NCI-H524 treated with DMSO at 0.1 percent for 48 hours (cell line): ENCODE measurements around the gene COA1.
"Not testable (repeated sequence)": the region's sequence is repeated elsewhere in the genome, so short reads cannot be mapped to it uniquely, and the experiment has no call there.

Experiments
- DNase-seq: peaks from one replicate; lab custom pipeline; 2025; lab: John Stamatoyannopoulos, UW

Gene COA1

DNA sequence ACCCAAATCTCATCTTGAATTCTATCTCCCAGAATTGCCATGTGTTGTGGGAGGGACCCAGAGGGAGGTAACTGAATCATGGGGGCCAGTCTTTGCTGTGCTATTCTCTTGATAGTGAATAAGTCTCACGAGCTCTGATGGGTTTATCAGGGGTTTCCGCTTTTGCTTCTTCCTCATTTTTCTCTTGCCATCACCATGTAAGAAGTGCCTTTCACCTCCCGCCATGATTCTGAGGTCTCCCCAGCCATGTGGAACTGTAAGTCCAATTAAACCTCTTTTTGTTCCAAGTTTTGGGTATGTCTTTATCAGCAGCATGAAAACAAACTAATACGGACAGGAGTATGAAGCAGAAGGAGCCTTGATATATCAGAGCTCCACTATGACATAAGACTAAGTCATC is 41.5 kb downstream of the COA1 start:
- not testable (repeated sequence) for DNase-seq

DNA sequence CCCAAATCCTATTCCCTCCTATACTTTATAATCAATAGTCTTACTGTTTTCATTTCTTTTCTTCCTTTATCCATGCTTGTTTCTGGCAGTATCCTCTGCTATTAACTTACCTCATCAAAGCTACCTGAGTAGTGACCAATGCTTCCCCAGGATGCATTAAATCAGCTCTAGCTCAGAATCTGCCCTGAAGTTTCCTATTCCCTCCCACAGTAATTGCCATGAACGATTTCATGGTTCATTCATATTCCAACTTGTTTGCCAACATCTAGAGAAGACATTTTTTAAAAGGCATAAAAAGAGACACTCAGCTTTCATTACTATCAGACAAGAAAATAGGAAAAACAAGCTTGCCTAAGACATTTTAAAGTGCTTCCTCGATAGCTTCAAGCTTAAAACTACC is 42.3 kb downstream of the COA1 start:
- no peak for DNase-seq

DNA sequence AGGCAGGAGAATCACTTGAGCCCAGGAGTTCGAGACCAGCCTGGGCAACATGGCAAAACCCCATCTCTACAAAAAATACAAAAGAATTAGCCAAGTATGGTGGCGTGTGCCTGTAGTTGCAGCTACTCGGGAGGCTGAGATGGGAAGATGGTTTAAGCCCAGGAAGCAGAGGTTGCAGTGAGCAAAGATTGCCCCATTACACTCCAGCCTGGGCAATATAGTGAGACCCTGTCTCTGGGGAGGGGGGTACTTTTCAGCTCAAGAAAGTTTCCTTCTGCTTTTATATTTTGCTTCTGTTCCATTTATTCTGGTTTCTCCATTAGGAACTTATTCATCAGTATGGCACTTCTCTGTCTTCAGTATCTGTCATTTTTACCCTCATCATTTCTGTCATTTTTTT is 48.6 kb downstream of the COA1 start:
- no peak for DNase-seq

DNA sequence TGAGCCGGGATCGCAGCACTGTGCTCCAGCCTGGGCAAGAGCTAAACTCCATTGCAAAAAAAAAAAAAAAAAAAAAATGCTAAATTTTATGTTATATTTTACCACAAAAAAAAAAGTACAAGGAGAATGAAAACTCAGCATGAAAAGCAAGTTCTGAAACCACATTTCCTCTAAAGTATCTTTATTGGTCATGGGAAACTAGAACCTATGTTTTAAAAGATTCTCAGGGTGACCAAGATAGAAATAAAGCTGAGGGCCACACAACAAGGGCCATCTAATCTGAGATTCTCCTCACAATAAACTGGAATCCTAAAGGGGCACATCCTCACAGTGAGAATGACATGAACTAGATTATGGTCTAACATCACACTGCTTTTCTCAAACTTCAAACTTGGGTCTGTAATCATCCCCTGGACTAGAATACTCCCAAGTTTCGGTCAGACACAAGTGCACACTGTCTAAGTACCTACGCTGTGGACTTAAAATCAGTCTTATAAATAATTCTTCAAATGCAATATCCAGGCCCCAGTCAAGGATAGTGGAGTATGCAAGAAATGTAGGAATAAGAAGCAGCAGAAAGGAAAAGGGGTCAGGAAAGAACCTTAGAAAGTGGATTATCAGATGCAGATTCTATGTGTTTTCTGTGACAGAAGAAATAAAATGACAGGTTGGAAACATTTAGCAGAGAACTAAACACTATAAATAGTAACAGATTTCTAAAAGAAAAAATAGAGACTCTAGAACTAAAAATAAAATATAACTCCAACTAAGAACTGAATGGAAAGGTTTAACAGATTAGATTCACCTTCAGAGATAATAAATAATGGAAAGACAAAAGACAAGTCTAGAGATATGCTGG is 49.9 kb downstream of the COA1 start:
- no peak for DNase-seq

DNA sequence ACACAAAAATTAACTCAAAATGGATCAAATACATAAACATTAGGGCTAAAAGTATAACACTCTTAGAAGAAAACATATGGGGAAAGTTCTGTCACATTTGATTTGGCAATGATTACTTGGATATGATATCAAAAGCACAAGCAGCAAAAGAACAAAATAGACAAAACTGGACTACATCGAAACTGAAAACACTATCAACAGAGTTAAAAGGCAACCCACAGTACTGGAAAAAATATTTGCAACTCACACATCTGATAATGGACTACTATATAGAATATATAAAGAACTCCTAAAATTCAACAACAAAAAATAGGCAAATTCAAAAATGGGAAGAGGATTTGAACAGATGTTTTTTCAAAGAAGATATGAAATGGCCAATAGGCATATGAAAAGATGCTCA is 51.0 kb downstream of the COA1 start:
- DNase-seq: no peak

DNA sequence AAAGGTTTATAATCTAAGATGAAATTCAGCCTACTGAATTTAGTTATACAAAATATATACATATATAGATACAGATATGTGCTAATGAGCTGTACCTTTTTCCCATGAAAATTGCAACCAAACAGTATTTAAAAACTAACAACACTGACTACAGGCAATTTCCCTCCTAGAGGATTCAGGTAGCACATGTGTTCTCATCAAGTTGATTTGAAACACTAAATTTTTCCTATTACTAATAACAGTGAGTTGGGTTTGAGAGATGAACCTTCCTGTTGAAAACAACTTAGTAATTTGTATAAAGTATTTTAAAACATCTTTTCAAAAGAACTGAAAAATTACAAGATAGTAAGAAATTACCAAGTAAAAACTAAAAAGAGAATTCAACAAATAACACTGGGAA is 51.5 kb downstream of the COA1 start:
- DNase-seq: no peak

DNA sequence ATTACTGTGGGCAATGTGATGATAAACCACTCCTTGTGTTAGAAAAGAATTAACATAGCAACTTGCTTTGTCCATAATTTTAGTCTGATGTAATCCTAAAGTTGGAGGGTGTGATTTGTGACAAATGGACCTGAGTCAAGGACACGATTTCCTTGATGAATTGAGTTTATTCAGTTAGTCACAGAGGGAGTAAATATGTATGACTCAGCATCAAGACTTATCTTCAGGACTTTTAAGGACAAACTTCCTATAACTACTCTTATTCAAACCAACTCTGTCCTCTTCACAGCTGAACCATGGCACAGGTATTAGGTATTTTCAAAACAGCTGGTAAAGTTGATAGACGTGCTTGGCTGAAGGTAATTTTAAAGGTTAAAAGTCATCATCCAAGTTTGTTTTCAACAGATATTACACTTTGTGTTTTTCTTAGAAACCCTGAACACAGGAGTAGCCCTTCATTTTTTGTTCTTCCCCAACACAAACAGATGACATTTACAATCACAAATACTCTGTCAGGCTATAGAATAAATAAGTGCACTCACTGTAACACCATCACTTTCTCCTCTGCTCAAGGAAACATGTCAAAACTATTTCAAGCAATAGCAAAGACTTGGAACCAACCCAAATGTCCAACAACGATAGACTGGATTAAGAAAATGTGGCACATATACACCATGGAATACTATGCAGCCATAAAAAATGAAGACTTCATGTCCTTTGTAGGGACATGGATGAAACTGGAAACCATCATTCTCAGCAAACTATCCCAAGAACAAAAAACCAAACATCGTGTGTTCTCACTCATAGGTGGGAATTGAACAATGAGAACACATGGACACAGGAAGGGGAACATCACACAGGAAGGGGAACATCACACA is 54.5 kb downstream of the COA1 start:
- no peak for DNase-seq

DNA sequence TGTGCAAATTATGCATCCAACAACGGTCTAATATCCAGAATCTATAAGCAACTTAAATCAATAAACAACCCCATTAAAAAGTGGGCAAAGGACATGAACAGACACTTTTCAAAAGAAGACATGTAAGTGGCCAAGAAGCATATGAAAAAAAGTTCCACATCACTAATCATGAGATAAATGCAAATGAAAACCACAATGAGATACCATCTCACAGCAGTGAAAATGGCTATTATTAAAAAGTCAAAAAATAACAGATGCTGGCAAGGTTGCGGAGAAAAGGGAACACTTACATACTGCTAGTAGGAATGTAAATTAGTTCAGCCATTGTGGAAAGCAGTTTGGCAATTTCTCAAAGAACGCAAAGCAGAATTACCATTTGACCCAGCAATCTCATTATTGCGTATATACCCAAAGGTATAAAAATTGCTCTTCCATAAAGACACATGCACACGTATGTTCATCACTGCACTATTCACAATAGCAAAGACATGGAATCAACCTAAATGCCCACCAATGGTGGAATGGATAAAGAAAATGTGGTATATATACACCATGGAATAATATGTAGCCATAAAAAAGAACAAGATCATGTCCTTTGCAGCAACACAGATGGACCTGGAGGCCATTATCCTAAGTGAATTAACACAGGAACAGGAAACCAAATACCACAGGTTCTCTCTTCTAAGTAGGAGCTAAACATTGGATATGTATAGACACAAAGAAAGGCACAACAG is 55.9 kb downstream of the COA1 start:
- not testable (repeated sequence) for DNase-seq

DNA sequence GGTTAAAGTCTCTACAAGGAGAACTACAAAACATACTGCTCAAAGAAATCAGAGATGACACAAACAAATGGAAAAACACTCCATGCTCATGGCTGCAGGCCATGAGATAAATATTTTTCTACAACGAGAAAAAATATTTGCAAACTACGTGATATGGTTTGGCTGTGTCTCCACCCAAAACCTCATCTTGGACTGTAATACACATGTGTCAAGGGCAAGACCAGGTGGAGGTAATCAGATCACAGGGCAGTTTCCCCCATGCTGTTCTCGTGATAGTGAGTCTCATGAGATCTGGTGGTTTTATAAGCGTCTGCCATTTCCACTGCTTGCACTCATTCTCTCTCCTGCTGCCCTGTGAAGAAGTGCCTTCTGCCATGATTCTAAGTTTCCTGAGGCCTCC is 57.8 kb downstream of the COA1 start:
- no peak for DNase-seq

DNA sequence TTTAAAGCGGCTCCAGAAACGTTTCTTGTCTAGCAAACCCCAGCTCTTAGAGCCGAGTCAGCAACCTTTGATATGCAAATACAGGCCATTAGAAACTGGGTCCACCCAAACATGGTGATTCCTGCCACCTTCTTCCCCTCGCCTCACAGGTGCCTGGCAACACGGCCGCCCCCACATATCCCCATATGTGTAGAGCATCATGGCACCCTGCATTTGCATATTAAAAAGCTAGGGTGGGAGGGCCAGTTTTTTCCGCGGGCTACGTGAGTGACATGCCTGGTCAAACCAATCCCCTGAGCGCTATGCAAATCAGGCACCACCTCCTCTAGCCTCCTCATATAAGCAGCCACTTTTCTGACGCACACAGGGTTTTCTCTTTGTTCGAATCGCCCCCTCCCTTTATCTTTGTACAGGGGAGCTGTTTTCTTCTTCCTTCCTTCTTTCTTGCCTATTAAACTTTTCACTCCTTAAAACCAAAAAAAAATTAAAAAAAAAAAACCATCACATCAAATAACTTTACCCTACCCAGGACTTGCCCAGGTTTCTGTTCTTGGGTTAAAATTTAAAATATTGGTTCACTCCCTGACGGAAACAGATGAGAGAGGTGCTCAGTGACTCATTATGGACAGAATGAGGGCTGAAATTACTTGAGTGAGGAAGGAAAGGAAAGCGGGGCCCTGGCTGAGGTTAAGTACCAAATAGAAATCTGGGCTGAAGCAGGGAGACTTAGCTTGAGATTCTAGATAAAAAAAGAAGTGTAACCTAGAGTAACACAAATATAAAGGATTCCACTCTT is 59.8 kb downstream of the COA1 start:
- no peak for DNase-seq

DNA sequence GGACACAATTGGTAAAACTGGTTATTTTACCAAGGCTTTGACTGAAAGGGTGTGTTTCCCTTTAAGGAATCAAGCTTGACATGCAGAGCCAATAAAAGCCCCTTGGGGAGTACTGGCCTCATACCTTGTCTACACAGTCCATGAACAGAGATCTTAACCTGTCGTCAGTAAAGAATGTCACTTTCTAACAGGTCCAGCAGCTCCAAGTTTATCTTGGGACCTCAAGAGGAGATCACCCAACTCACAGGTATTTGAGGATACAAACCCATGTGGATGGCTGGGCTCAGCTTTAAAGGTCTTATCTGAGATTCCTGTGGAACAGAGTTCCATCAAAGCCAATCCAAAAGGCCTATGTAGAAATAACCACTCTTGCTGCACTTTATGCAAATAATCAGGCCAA is 61.3 kb downstream of the COA1 start:
- DNase-seq: no peak

DNA sequence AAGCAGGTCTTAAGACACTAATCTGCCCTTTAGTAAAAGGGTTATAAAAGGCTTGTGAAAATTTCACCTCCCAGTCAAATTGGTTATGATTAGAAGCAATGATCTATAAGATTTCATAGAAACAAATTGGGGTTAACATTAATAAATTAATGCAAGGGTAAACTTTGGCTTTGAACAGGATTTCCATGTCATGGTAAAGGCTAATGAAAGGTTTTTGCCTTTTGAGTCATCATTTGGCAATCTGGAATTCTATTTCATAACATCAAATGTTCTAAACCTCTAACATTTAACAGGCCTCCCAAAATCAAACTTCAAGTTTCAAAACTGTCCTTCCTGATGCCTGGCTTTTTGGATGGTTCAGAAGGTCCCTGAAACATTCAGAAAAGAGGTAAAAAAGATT is 62.4 kb downstream of the COA1 start:
- no peak for DNase-seq

DNA sequence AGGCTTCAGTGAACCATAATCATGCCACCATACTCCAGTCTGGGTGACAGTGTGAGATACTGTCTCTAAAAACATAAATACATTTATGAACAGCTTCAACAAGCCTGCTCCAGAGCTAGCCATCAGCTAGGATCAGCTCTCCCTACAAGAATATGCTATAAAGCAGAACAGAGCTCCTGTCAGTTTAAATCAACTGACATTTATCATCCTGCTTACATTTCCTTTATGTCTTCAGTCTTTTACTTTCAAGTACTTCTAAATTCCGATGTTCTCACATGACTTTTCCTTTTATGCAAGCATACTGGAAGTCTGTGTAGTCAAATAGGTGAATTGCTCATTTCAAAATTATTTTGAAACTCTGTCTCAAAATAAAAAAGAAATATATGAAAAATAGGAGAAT is 64.6 kb downstream of the COA1 start:
- no peak for DNase-seq

DNA sequence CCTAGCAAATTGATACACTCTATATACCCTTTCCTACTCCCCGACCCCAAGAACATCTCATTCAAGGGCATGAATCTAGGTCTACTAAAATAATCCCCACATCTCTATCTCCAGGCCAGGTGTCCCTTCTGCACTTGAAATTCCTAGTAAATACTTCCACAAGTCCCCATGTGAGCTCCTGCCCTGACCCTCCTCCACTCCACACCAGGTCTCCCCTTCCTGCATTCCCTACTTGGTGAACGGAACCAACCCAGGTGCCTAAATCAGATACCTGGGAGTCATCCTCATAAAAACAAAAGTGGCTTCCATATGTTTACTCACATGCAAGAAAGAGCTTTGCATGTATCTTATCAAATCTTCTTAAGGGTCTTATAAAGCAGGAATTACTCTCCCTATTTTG is 69.2 kb downstream of the COA1 start:
- DNase-seq: no peak

DNA sequence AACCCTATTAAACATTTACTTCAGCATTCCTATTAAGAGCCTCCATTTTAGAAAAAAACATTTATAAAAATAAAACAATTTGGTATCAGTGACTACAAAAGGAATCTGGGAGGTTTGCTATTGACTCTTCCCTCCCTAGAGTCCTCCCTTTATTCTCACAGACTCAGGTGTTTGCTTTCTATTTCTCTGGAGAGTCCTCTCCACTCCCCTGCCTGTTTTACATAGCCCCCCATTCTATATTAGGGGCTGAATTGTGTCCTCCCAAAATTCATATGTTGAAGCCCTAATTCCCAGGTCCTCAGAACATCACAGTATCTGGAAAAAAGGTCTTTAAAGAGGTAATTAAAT is 69.8 kb downstream of the COA1 start:
- DNase-seq: no peak

DNA sequence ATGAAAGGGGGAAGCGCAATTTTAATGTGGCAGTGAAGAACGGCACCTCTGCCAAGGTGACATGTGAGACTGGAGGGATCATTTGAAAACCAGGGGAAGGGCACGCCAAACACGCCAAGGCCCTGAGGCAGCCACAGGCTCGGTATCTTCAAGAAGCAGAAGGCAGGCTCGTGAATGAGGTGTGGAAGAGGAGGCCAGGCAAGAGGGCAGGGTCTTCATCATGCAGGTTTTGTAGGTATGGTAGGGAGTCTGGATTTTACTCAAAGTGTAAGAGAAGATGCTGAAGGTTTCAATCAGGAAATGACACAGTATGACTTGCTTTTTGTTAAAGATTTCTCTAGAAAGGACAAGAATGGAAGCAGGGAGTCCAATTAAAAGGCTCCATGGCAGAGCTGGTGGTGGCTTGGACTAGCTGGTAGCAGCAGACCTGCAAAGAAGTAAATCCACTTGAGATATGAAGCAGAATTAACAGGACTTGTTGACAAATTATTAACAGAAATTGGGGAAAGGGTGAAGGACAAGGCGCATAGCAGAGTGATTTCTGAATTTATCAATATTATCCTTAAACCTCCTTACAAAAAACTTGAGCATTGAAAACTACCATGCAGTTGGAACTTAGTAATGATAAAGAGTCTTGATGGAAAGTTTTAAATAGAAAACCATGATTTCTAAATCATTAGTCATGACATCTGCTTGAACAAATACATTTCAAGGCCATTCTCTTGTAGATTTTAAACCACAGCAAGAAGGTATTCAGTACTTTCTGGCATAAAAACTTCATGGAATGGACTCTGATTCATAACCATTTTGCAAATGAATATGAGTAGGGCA is 70.4 kb downstream of the COA1 start:
- DNase-seq: no peak

DNA sequence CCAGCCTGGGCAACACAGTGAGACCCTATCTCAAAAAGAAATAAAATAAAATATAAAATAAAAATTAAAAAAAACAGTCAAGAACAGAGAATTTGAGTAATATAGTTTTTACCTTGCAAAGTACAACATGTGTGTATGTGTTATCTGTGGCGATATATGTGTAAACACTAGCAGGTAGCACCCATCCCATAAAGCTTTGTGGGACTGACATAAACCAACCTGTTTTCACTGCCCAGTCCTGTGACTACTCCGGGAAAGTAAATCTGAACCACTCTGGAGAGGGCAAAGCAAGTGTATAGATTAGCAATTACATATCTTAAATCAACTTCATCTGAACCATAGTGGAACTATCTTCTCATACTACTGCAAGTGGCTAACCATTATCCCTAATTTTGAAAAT is 72.3 kb downstream of the COA1 start:
- DNase-seq: no peak

DNA sequence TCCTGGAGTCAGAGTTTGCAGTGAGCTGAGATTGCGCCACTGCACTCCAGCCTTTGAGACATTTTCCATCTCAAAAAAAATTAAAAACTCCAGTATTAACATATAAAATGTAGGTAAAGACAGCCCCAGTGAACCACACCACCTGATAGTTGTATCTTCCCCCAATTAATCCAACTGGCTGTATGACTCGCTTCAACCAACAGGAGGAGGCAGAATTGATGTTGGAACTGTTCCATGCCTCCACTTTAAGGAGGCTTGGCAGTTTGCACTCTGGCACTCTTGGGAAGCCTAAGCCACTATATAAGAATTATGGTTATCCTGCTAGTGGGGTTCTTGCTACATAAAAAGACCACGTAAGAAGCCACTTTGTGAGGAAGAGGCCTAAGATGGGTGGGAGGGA is 73.7 kb downstream of the COA1 start:
- no peak for DNase-seq

DNA sequence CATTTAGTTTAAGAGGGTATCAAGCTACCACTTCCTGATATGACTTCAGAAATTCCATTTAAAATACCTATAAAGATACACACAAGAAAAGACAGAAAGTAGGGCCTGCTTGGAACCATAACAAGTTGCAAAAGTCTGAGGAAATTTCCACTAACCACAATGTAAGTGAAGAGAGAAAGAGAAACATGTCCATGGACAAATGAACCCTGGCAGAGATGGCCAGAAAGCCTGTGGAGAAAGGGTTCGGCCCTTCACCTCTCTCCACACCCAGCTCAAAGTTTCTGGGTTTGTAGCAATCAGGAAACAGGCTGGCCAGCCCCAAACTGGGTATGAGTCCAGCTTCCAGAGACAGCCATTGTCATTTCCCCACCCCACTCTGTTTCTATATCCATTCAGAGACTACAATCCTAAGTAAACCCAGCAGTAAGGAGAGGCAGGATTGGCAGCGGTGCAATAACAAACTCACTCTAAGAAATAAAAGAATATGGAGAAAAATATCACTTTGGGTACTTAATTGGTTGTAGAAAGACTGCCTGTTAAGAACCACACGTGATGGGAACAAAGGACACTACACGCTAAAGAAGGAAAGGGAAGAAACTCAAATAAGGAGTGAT is 75.3 kb downstream of the COA1 start:
- no peak for DNase-seq

DNA sequence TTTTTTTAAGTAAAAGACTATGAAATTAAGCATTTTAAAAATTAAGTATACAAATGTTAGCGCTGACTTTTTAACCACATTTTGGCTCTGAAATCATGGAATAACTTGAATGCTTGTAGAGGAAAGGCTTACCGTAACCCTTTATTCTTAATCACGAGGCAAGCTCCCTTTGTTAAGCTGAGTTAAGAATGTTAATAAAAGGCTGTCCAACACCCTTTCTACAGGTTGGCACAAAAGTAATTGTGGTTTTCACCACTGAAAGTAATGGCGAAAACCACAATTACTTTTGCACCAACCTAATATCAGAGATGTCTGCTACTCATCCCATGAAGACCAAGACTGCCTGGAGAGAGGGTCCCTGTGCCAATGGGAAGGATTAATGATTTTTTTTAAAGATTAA is 75.9 kb downstream of the COA1 start:
- no peak for DNase-seq

DNA sequence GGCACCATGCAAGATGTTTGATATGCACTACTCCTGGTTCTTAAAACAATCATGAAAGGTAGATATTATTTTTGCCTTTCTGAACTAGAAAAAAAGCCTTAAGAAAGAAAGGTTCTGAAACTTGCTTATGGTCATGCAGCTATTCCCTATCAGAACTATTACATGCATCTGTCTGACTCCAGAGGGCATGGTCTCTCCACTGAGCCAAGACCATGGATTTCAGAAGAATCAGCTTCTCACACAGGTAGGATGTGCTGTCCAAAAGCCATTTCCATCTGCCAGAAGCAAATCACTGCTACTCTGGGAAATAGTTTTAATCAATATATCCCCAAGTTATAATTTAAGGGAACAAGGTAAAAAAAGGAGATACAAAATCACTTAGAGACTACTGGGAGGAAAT is 77.0 kb downstream of the COA1 start:
- no peak for DNase-seq
